HCT116 (cell line): ENCODE results near the gene PYROXD2. TPM values are rescaled to one million over a fixed set of nuclear protein-coding genes. Genes with fewer than 3 reads are reported as not detected.

Source experiments
- ATAC-seq: fragments of 200-7000 bp; cut with Tn5 transposase; 2 replicates; pipeline ENCODE4 v1.9.1; 2020; ENCODE audit warnings: mild to moderate bottlenecking, moderate library complexity
- BruUV-seq: library from RNA; stranded (reverse); fragments of 400-500 nt; replicated peaks from 2 replicates; lab custom pipeline; 2021; lab: Mats Ljungman, UMichigan
- CTCF ChIA-PET: fragments of 300-600 bp; sonication (Branson Sonifier 250); formaldehyde crosslinking; loops from one replicate; lab custom pipeline; 2021; ENCODE audit warnings: antibody characterized with exemption; lab: Charles Lee
- POLR2A ChIA-PET: fragments of 300-600, 350-600 bp; sonication (Branson Sonifier 250); formaldehyde crosslinking; loops from one replicate; lab custom pipeline; 2021; ENCODE audit warnings: antibody characterized with exemption; lab: Charles Lee
- RAD21 ChIA-PET, 2 experiments: fragments of 300-600 bp; sonication (Branson Sonifier 250); formaldehyde crosslinking; loops; one replicate each; lab custom pipeline; 2023; ENCODE audit warnings: low total read pairs in 2 of 2; ENCODE audit not compliant: uncharacterized antibody in 2 of 2, unreplicated experiment in 2 of 2, low non-redundant PET in 1 of 2; lab: Charles Lee
- DNase-seq: peaks from one replicate; pipeline ENCODE4 v3.0.0-alpha.2; 2010; ENCODE audit warnings: low read depth, low spot score
- H2AFZ ChIP-seq: fragments of 200-600 bp; shearing (Covaris generic), sonication (generic); 2 replicates; pipeline ENCODE4 v1.6.1; 2017; ENCODE audit warnings: low read depth, mixed run types, mixed read lengths, antibody characterized with exemption, low read length; ENCODE audit not compliant: poor library complexity, severe bottlenecking
- H3K27ac ChIP-seq: 2 replicates; pipeline ENCODE4 v1.5.1; 2012; ENCODE audit warnings: low read depth, low read length
- H3K27me3 ChIP-seq: fragments of 200-600 bp; sonication (generic); 2 replicates; pipeline ENCODE4 v1.6.1; 2016; ENCODE audit warnings: mixed run types, low read length, mixed read lengths; ENCODE audit not compliant: insufficient read depth
- H3K36me3 ChIP-seq, 2 experiments: fragments of 200-500 bp in 1 of 2; fragments of 200-600 bp in 1 of 2; sonication (Bioruptor generic) in 1 of 2; sonication (generic) in 1 of 2; 2 replicates each; pipeline versions ENCODE4 v1.5.1 to v1.6.1; 2014 to 2016; ENCODE audit warnings: low read length in 2 of 2, inconsistent platforms in 1 of 2, mixed read lengths in 1 of 2, mixed run types in 1 of 2; ENCODE audit not compliant: insufficient read depth in 2 of 2, control insufficient read depth in 1 of 2
- H3K4me1 ChIP-seq, 2 experiments: fragments of 200-600 bp in 1 of 2; sonication (generic) in 1 of 2; 2 replicates each; pipeline versions ENCODE4 v1.5.1 to v1.6.1; 2012 to 2017; ENCODE audit warnings: low read length in 2 of 2, inconsistent platforms in 1 of 2, mild to moderate bottlenecking in 1 of 2, mixed read lengths in 1 of 2, mixed run types in 1 of 2, moderate library complexity in 1 of 2; ENCODE audit not compliant: insufficient read depth in 2 of 2, control insufficient read depth in 1 of 2
- H3K4me2 ChIP-seq: fragments of 200-600 bp; sonication (generic); 2 replicates; pipeline ENCODE4 v1.6.1; 2017; ENCODE audit warnings: mixed run types, low read length, mixed read lengths
- H3K4me3 ChIP-seq, 2 experiments: fragments of 200-600 bp in 1 of 2; sonication (generic) in 1 of 2; replicated peaks in 1 of 2; 2 replicates each; pipeline ENCODE4 v1.5.1; 2011 to 2016; ENCODE audit warnings: low read length in 2 of 2, control low read depth in 1 of 2, low read depth in 1 of 2, mild to moderate bottlenecking in 1 of 2, mixed read lengths in 1 of 2, mixed run types in 1 of 2
- H3K79me2 ChIP-seq: fragments of 200-600 bp; sonication (generic); 2 replicates; pipeline ENCODE4 v1.6.1; 2017; ENCODE audit warnings: mild to moderate bottlenecking, mixed run types, low read length, moderate library complexity, mixed read lengths; ENCODE audit not compliant: insufficient read depth
- H3K9ac ChIP-seq: fragments of 200-600 bp; sonication (generic); 2 replicates; pipeline ENCODE4 v1.6.1; 2016; ENCODE audit warnings: low read length, mixed read lengths
- H3K9me2 ChIP-seq: fragments of 200-600 bp; sonication (generic), shearing (Covaris generic); 2 replicates; pipeline ENCODE4 v1.6.1; 2017; ENCODE audit warnings: mixed run types, mild to moderate bottlenecking, moderate library complexity; ENCODE audit not compliant: insufficient read depth
- H3K9me3 ChIP-seq, 2 experiments: fragments of 200-500 bp in 1 of 2; fragments of 200-600 bp in 1 of 2; sonication (Bioruptor generic) in 1 of 2; sonication (generic) in 1 of 2; 2 replicates each; pipeline ENCODE4 v1.6.1; 2014 to 2017; ENCODE audit warnings: low read length in 2 of 2, mixed read lengths in 2 of 2, inconsistent platforms in 1 of 2, low read depth in 1 of 2, mild to moderate bottlenecking in 1 of 2, mixed run types in 1 of 2, moderate library complexity in 1 of 2; ENCODE audit not compliant: control insufficient read depth in 1 of 2, insufficient read depth in 1 of 2
- H4K20me1 ChIP-seq: fragments of 200-600 bp; sonication (generic), shearing (Covaris generic); 2 replicates; pipeline ENCODE4 v1.6.1; 2017; ENCODE audit warnings: mixed run types, mild to moderate bottlenecking, moderate library complexity; ENCODE audit not compliant: insufficient read depth
- CBX3 ChIP-seq: IDR thresholded peaks from 2 replicates; pipeline ENCODE4 v1.6.1; 2012; ENCODE audit warnings: low read depth
- CEBPB ChIP-seq: IDR thresholded peaks from 2 replicates; pipeline ENCODE4 v1.6.1; 2012; ENCODE audit warnings: low read depth
- CTCF ChIP-seq, 3 experiments: fragments of 200-600 bp in 1 of 3; sonication (generic) in 1 of 3; IDR thresholded peaks in 2 of 3; conservative IDR thresholded peaks in 1 of 3; 2 replicates each; pipeline ENCODE4 v1.5.1; 2012 to 2017; ENCODE audit warnings: low read depth in 2 of 3, low read length in 2 of 3, antibody characterized with exemption in 1 of 3, borderline replicate concordance in 1 of 3, control low read depth in 1 of 3, mild to moderate bottlenecking in 1 of 3, mixed read lengths in 1 of 3, mixed run types in 1 of 3, moderate library complexity in 1 of 3; ENCODE audit not compliant: insufficient read depth in 1 of 3
- EGR1 ChIP-seq: IDR thresholded peaks from 2 replicates; pipeline ENCODE4 v1.6.1; 2012; ENCODE audit warnings: low read depth
- EZH2phosphoT487 ChIP-seq: fragments of 200-600 bp; IDR thresholded peaks from 2 replicates; pipeline ENCODE4 v1.6.1; 2018; ENCODE audit warnings: antibody characterized with exemption, borderline replicate concordance
- FOSL1 ChIP-seq: IDR thresholded peaks from 2 replicates; pipeline ENCODE4 v1.6.1; 2012; ENCODE audit warnings: low read depth
- POLR2A ChIP-seq: IDR thresholded peaks from 2 replicates; pipeline ENCODE4 v1.7.0; 2011; ENCODE audit warnings: borderline replicate concordance; ENCODE audit not compliant: insufficient read depth, insufficient read length; ENCODE audit errors: extremely low read depth
- POLR2AphosphoS5 ChIP-seq: IDR thresholded peaks from 2 replicates; pipeline ENCODE4 v1.6.1; 2011; ENCODE audit warnings: mild to moderate bottlenecking, low read depth, low read length, moderate library complexity
- SIN3A ChIP-seq: IDR thresholded peaks from 2 replicates; pipeline ENCODE4 v1.6.1; 2012; ENCODE audit warnings: low read depth
- SP1 ChIP-seq: IDR thresholded peaks from 2 replicates; pipeline ENCODE4 v1.6.1; 2012; ENCODE audit warnings: low read depth
- SRF ChIP-seq: IDR thresholded peaks from 2 replicates; pipeline ENCODE4 v1.6.1; 2012; ENCODE audit warnings: low read depth
- TCF7L2 ChIP-seq: IDR thresholded peaks from 2 replicates; pipeline ENCODE4 v1.7.0; 2011; ENCODE audit warnings: borderline replicate concordance, inconsistent platforms; ENCODE audit not compliant: insufficient read depth, insufficient read length; ENCODE audit errors: extremely low read depth
- YY1 ChIP-seq: IDR thresholded peaks from 2 replicates; pipeline ENCODE4 v1.6.1; 2011; ENCODE audit warnings: low read length, low read depth, moderate library complexity, mild to moderate bottlenecking; ENCODE audit not compliant: insufficient replicate concordance; ENCODE audit errors: extremely low read depth
- ZFX ChIP-seq: fragments of 450-650 bp; IDR thresholded peaks from 2 replicates; pipeline ENCODE4 v1.6.1; 2017
- ZNF274 ChIP-seq: fragments of 200-500 bp; sonication (Bioruptor generic); IDR thresholded peaks from 2 replicates; pipeline ENCODE4 v1.6.1; 2014; ENCODE audit warnings: mild to moderate bottlenecking, low read depth, low read length, inconsistent platforms
- intact Hi-C: fragments of 100-400 bp; cut with micrococcal nuclease; formaldehyde crosslinking; loops from 2 replicates; pipeline ENCODE4 v1.10.0; 2022
- total RNA-seq: library from RNA; stranded (reverse); gene quantifications from one replicate; pipeline ENCODE4 v1.2.1, GENCODE V29; 2021; ENCODE audit not compliant: unreplicated experiment
- TF ChIP-seq, protein P1 (sequence below): IDR thresholded peaks from 2 replicates; pipeline ENCODE4 v1.6.1; 2012
- TF ChIP-seq, protein P2 (sequence below): IDR thresholded peaks from 2 replicates; pipeline ENCODE4 v1.6.1; 2011; ENCODE audit warnings: mild to moderate bottlenecking, low read length, moderate library complexity; ENCODE audit not compliant: insufficient replicate concordance; ENCODE audit errors: extremely low read depth

PYROXD2 gene
- total RNA-seq, 1 experiment from 2014 or later: 14.2 TPM

DNA sequence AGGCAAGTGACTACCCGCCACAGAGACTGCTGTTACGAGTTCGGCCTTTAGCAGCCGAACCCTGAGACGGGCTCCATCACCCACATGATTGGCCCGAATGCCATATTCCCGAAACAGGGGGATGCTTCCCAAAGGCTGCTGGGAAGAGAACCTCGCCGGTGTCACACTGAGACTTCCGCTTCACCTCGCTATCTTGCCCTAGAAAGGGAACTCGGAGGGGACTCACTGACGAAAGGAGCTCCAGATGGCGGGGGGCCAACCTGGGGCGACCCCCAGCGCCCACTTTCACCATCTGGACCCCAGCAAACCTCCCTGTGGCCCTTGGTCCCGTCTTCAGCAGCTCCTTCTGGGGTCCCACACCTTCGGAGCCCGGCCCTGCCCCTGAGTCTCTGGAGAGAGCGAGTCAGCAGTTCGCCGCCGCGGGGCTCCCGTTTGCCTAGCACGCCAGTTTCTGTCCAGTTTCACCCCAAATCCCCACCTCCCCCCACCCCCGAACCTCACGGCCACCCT, 31.2 kb upstream of the PYROXD2 start:
- Histone ChIP-seq H3K9ac (peak overlapping the region; percentile 86), H4K20me1 (0 out of 2 replicates have a peak, but pooled peaks cover 3% of the 10 kb centered on the region), H3K9me2 (no peaks in the 10 kb centered on the region), H3K27me3 (no peaks in the 10 kb centered on the region), H2AFZ (no peak overlapping the region), H3K36me3 (peaks cover 28 to 34% of the 10 kb centered on the region in 2 experiments; a peak in 3 of 4 replicates), H3K79me2 (peaks cover 28% of the 10 kb centered on the region), H3K9me3 (no peaks in the 10 kb centered on the region), H3K4me3 (peak overlapping the region; percentile 87 to 88), H3K4me1 (peaks cover 6 to 23% of the 10 kb centered on the region in 2 experiments; a peak in 3 of 4 replicates), H3K4me2 (peak overlapping the region; percentile 88), H3K27ac (peak overlapping the region; percentile 49)
- ChIA-PET CTCF (no interaction called here), POLR2A (interaction anchor here (1.2 to 1.4 kb wide), 2 partner anchors 15 to 21 kb away, joined by 4 to 5 read pairs; no protein-coding TSS in a partner anchor), RAD21 (no interaction called here)
- ATAC-seq (peak; percentile 74), DNase-seq (no peak)
- no peak for TF ChIP-seq POLR2A
- TF ChIP-seq SRF: no peak
- no peak for TF ChIP-seq SIN3A
- TF ChIP-seq ZFX: no peak
- TF ChIP-seq TCF7L2: no peak
- TF ChIP-seq EZH2phosphoT487: no peak
- TF ChIP-seq, protein P1, sequence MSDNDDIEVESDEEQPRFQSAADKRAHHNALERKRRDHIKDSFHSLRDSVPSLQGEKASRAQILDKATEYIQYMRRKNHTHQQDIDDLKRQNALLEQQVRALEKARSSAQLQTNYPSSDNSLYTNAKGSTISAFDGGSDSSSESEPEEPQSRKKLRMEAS: no peak
- no peak for TF ChIP-seq POLR2AphosphoS5
- TF ChIP-seq CEBPB: no peak
- no peak for TF ChIP-seq CBX3
- no peak for TF ChIP-seq FOSL1
- TF ChIP-seq EGR1: no peak
- no peak for TF ChIP-seq ZNF274
- TF ChIP-seq, protein P2, sequence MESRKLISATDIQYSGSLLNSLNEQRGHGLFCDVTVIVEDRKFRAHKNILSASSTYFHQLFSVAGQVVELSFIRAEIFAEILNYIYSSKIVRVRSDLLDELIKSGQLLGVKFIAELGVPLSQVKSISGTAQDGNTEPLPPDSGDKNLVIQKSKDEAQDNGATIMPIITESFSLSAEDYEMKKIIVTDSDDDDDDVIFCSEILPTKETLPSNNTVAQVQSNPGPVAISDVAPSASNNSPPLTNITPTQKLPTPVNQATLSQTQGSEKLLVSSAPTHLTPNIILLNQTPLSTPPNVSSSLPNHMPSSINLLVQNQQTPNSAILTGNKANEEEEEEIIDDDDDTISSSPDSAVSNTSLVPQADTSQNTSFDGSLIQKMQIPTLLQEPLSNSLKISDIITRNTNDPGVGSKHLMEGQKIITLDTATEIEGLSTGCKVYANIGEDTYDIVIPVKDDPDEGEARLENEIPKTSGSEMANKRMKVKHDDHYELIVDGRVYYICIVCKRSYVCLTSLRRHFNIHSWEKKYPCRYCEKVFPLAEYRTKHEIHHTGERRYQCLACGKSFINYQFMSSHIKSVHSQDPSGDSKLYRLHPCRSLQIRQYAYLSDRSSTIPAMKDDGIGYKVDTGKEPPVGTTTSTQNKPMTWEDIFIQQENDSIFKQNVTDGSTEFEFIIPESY: no peak
- TF ChIP-seq SP1: no peak
- TF ChIP-seq YY1: no peak
- TF ChIP-seq CTCF (IDR thresholded peaks at IDR 0.05 in 2 of 3, conservative IDR thresholded peaks at IDR 0.05 in 1 of 3; ENCODE audit: borderline replicate concordance in 1 of 3, insufficient read depth in 1 of 3, low read depth in 2 of 3, low read length in 2 of 3): no peak
- TSS peak; percentile 51 for BruUV-seq
- intact Hi-C loops: no loop called here
